Mucosa of rectum (tissue), 2 donors: Measurements from ENCODE around the gene TSTD1.

Experiments used
- H3K27ac ChIP-seq, 2 donors: one replicate each; pipeline ENCODE4 v1.7.0; 2013; ENCODE audit warnings: inconsistent platforms in 2 of 2, low read depth in 2 of 2, low read length in 2 of 2
- H3K27me3 ChIP-seq, 2 donors: one replicate each; pipeline ENCODE4 v1.7.0; 2013; ENCODE audit warnings: low read length in 2 of 2; ENCODE audit not compliant: control insufficient read depth in 2 of 2, insufficient read depth in 2 of 2
- H3K36me3 ChIP-seq, 2 donors: one replicate each; pipeline ENCODE4 v1.7.0; 2013; ENCODE audit warnings: low read length in 2 of 2; ENCODE audit not compliant: control insufficient read depth in 2 of 2, insufficient read depth in 2 of 2
- H3K4me1 ChIP-seq, 2 donors: one replicate each; pipeline ENCODE4 v1.7.0; 2013; ENCODE audit warnings: low read length in 2 of 2, mild to moderate bottlenecking in 1 of 2; ENCODE audit not compliant: control insufficient read depth in 2 of 2, insufficient read depth in 2 of 2
- H3K4me3 ChIP-seq, 2 donors: one replicate each; pipeline ENCODE4 v1.7.0; 2013; ENCODE audit warnings: low read length in 2 of 2
- H3K9ac ChIP-seq, 2 donors: one replicate each; pipeline ENCODE4 v1.7.0; 2013; ENCODE audit warnings: low read length in 2 of 2, low read depth in 1 of 2, mild to moderate bottlenecking in 1 of 2
- H3K9me3 ChIP-seq, 2 donors: one replicate each; pipeline ENCODE4 v1.7.0; 2013; ENCODE audit warnings: low read length in 2 of 2; ENCODE audit not compliant: control insufficient read depth in 2 of 2
- donor health status: healthy.
- donor health status: Normal muscosa, but diverticular disease.

TSTD1 gene

DNA sequence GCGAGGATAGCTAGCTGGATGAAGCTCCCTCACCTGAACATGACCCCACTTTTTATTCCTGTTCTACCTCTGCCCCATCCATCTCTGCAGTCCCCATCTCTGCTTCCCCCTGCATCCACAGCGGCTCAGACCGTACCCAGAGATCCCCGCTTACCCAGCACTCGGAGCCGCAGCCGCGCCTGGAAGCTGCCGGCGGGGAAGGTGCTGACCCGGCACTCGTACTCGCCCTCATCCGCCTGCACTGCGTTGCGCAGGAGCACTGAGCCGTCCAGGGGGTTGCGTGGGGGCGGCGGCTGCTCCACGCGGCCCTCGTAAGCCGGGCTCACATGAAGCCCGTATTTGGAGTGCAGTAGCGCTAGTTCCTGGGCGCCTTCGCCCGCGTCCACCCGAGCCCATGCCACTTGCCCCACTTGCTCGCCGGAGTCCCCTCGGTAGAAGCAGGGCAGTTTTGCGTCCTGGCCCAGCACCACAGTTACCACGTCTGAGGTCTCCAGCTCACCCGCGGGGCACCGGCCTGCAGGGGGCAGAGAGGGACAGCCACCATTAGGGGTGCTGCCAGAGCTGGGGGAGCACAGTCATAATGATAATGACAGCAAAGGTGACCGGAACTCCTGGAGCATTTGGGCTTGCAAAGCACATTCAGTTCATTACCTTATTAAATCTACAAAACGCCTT is 40.8 kb upstream of the TSTD1 start:
- Histone ChIP-seq H3K9ac (no peak overlapping the region), H3K4me1 (peaks cover 5 to 23% of the 10 kb centered on the region in 2 donors), H3K27ac (no peak overlapping the region), H3K27me3 (no peaks in the 10 kb centered on the region), H3K36me3 (peaks cover 0 to 3% of the 10 kb centered on the region in 2 donors), H3K4me3 (no peak overlapping the region), H3K9me3 (no peaks in the 10 kb centered on the region)

GRCh38 chr1:161077426-161077825 is 38.7 kb upstream of the TSTD1 start:
- Histone ChIP-seq H3K9me3 (no peaks in the 10 kb centered on the region), H3K27me3 (no peaks in the 10 kb centered on the region), H3K9ac (no peak overlapping the region), H3K27ac (no peak overlapping the region), H3K4me1 (peaks cover 0 to 3% of the 10 kb centered on the region in 2 donors), H3K4me3 (no peak overlapping the region), H3K36me3 (peaks cover 0 to 3% of the 10 kb centered on the region in 2 donors)

- Histone ChIP-seq H3K27ac (no peak overlapping the region), H3K9me3 (no peaks in the 10 kb centered on the region), H3K4me3 (no peak overlapping the region), H3K4me1 (peaks cover 0 to 3% of the 10 kb centered on the region in 2 donors), H3K27me3 (no peaks in the 10 kb centered on the region), H3K36me3 (peaks cover 0 to 3% of the 10 kb centered on the region in 2 donors), H3K9ac (no peak overlapping the region)
Observed at GRCh38 chr1:161076410-161076809, 37.6 kb upstream of the TSTD1 start.

GRCh38 chr1:161074676-161075368 is 36.1 kb upstream of the TSTD1 start:
- Histone ChIP-seq H3K4me3 (no peak overlapping the region), H3K9me3 (no peaks in the 10 kb centered on the region), H3K9ac (no peak overlapping the region), H3K36me3 (peaks cover 0 to 3% of the 10 kb centered on the region in 2 donors), H3K27me3 (no peaks in the 10 kb centered on the region), H3K4me1 (peaks cover 0 to 2% of the 10 kb centered on the region in 2 donors), H3K27ac (no peak overlapping the region)

GRCh38 chr1:161073474-161074121 is 34.8 kb upstream of the TSTD1 start:
- H3K36me3 ChIP-seq: peaks cover 0 to 3% of the 10 kb centered on the region in 2 donors
- H3K9me3 ChIP-seq: no peaks in the 10 kb centered on the region
- no peak overlapping the region for H3K9ac ChIP-seq
- no peak overlapping the region for H3K4me3 ChIP-seq
- peaks cover 1 to 2% of the 10 kb centered on the region in 2 donors for H3K4me1 ChIP-seq
- H3K27me3 ChIP-seq: no peaks in the 10 kb centered on the region
- H3K27ac ChIP-seq: no peak overlapping the region

DNA sequence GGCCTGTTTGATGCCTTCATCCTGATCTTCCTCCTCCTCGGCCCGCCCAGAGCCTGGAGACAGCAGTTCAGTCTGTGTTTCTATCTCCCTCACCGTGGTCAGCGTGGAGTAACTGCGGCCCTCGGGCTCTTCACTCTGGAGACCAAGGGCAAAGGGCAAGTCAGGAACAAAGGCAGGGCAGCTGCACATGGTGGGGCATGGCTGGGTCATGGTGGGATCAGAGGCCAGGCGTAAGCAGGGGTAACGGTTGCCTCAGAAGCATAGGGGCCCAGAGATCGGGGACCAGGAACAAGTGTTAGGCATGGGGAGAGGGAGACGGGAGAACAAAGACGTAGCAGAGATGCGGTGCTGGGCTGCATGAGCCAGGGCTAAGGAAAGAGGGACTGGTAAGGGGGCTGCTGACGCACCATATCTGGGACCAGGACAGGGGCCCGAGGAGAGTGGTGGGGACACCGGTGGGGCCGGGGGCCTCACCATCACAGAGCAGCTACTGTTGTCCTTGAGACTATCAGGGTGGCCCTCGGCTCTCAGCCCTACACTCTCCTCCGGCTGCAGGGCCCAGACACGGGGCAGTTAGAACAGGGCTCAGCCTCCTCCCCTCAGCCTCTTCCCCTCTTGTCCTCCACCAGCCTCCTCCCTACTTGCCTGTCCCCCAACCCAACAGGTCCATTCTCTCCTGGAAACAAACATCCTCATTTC is 34.1 kb upstream of the TSTD1 start:
- H3K4me3 ChIP-seq: no peak overlapping the region
- H3K4me1 ChIP-seq: peaks cover 2 to 6% of the 10 kb centered on the region in 2 donors
- H3K9ac ChIP-seq: no peak overlapping the region
- H3K36me3 ChIP-seq: peaks cover 0 to 3% of the 10 kb centered on the region in 2 donors
- H3K27me3 ChIP-seq: no peaks in the 10 kb centered on the region
- H3K27ac ChIP-seq: no peak overlapping the region
- H3K9me3 ChIP-seq: no peaks in the 10 kb centered on the region

GRCh38 chr1:161071886-161072371 is 33.2 kb upstream of the TSTD1 start:
- H3K27ac ChIP-seq: no peak overlapping the region
- peaks cover 0 to 3% of the 10 kb centered on the region in 2 donors for H3K36me3 ChIP-seq
- no peak overlapping the region for H3K9ac ChIP-seq
- no peaks in the 10 kb centered on the region for H3K27me3 ChIP-seq
- no peaks in the 10 kb centered on the region for H3K9me3 ChIP-seq
- peaks cover 2 to 6% of the 10 kb centered on the region in 2 donors for H3K4me1 ChIP-seq
- H3K4me3 ChIP-seq: no peak overlapping the region

GRCh38 chr1:161070761-161071160 is 32.0 kb upstream of the TSTD1 start:
- peaks cover 6 to 8% of the 10 kb centered on the region in 2 donors for H3K4me1 ChIP-seq
- H3K9me3 ChIP-seq: no peaks in the 10 kb centered on the region
- H3K27me3 ChIP-seq: no peaks in the 10 kb centered on the region
- H3K27ac ChIP-seq: no peak overlapping the region
- H3K4me3 ChIP-seq: no peak overlapping the region
- no peak overlapping the region for H3K9ac ChIP-seq
- H3K36me3 ChIP-seq: peaks cover 0 to 3% of the 10 kb centered on the region in 2 donors

DNA sequence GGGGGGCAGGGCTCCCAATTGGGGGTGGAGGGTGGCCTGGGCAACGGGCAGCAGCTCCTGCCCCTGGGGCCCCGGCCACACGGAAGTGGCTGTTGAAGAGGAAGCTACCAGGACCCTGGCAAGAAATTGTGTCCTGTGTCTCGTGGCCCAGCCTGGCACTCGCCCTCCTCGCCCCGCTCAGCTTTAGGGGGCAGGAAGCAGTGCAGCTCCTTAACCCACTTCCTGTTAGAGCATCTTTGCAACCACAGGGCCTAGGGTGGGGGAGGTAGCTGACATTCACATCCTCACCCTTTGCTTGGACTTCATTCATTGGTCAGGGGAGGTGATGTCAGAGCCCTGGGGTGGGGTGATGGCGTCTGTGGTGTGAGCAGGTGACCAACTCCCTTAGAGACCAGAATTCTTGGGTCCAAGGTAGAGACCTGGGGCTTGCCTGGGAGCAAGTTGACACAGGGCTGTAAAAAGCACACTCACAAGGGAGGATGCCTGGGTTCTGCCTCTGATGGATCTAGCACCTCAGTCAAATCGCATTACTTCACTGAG is 31.0 kb upstream of the TSTD1 start, which contains the start of gene ARHGAP30:
TSS of gene ARHGAP30 (minus strand) at position 161 of the 540 bp plus-strand sequence. CDS start 267 bp downstream, outside the sequence.
- peak within 1 kb of the TSS; percentile 33 to 68 for H3K9ac ChIP-seq
- H3K36me3 ChIP-seq: peaks cover 0 to under 1% of the 10 kb centered on the region in 2 donors
- H3K9me3 ChIP-seq: no peaks in the 10 kb centered on the region
- H3K4me3 ChIP-seq: peak within 1 kb of the TSS; percentile 59 to 75
- H3K4me1 ChIP-seq: peaks cover 6 to 8% of the 10 kb centered on the region in 2 donors
- peak within 1 kb of the TSS; percentile 64 to 90 for H3K27ac ChIP-seq
- no peaks in the 10 kb centered on the region for H3K27me3 ChIP-seq
